Fibroblast of skin of scalp (primary cell): Measurements from ENCODE around the gene NETO1. TPM values are rescaled to one million over a fixed set of nuclear protein-coding genes. Genes with fewer than 3 reads are reported as not detected.

ENCODE experiments used
- DNase-seq: peaks from one replicate; pipeline ENCODE4 v3.0.0-alpha.2; 2013
- polyA plus RNA-seq, 2 experiments: library from polyadenylated mRNA; unstranded; fragments of 120-200 nt; gene quantifications; one replicate each; pipeline ENCODE4 v1.2.1, GENCODE V29; 2013; ENCODE audit not compliant: insufficient read length in 2 of 2

Gene NETO1
- polyA plus RNA-seq (2013, experiment 1 of 2; ENCODE audit: insufficient read length), result 0.10 TPM
- polyA plus RNA-seq (2013, experiment 2 of 2; ENCODE audit: insufficient read length), result 0.15 TPM

- DNase-seq, result peak; percentile 3
Observed at GRCh38 chr18:72867746-72868584, at the start of gene NETO1. Gene NETO1 (minus strand): TSS chr18:72867987. CDS start chr18:72867291, 696 bp downstream.

GRCh38 chr18:72910045-72910444 is 42.3 kb upstream of the NETO1 start:
- DNase-seq, result no peak

- DNase-seq, result peak; percentile 7
Observed at GRCh38 chr18:72908181-72908580, 40.4 kb upstream of the NETO1 start.

- DNase-seq, result no peak
Observed at GRCh38 chr18:72903033-72903432, 35.2 kb upstream of the NETO1 start.

GRCh38 chr18:72899338-72899737 is 31.6 kb upstream of the NETO1 start:
- DNase-seq, result no peak

GRCh38 chr18:72898870-72899269 is 31.1 kb upstream of the NETO1 start:
- DNase-seq, result no peak

- DNase-seq, result no peak
Observed at GRCh38 chr18:72895548-72895947, 27.8 kb upstream of the NETO1 start.

- DNase-seq, result no peak
Observed at GRCh38 chr18:72878561-72878960, 10.8 kb upstream of the NETO1 start.

GRCh38 chr18:72878143-72878542 is 10.4 kb upstream of the NETO1 start:
- no peak for DNase-seq

- DNase-seq, result peak; percentile 16
Observed at GRCh38 chr18:72871091-72871490, 3.3 kb upstream of the NETO1 start.

GRCh38 chr18:72869226-72870185 is 1.7 kb upstream of the NETO1 start:
- no peak for DNase-seq

GRCh38 chr18:72868585-72869225 is 918 bp upstream of the NETO1 start:
- DNase-seq, result no peak

GRCh38 chr18:72866901-72867745 is 664 bp downstream of the NETO1 start:
- no peak for DNase-seq

- DNase-seq, result no peak
Observed at GRCh38 chr18:72866442-72866900, 1.3 kb downstream of the NETO1 start.

- DNase-seq, result no peak
Observed at GRCh38 chr18:72863754-72864153, 4.0 kb downstream of the NETO1 start.

GRCh38 chr18:72859088-72859487 is 8.7 kb downstream of the NETO1 start:
- no peak for DNase-seq

GRCh38 chr18:72849671-72850070 is 18.1 kb downstream of the NETO1 start:
- DNase-seq, result no peak

- DNase-seq, result no peak
Observed at GRCh38 chr18:72848503-72849237, 19.1 kb downstream of the NETO1 start.

GRCh38 chr18:72847771-72848170 is 20.0 kb downstream of the NETO1 start:
- no peak for DNase-seq

- no peak for DNase-seq
Observed at GRCh38 chr18:72846736-72847533, 20.9 kb downstream of the NETO1 start.
